ENCODE data around the gene RAMAC.
"Not testable (repeated sequence)": the region's sequence is repeated elsewhere in the genome, so short reads cannot be mapped to it uniquely, and the experiment has no call there.

The RAMAC gene

DNA sequence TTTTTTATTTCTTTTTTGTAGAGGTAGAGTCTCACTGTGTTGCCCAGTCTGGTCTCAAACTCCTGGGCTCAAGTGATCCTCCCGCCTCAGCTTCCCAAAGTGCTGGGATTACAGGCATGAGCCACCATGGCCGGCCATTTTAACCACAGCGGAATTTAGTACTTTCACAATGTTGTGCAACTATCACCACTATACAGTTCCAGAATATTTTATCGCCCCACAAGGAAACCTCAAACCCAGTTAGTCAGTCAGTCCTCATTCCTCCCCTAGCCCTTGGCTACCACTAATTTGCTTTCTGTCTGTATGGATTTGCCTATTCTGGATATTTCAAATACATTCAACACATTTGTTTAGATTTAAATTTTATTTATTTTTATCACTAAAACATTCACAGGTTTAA is 17.9 kb upstream of the RAMAC start:
- DNase-seq (ENCODE audit: low read depth, low spot score) = no peak

DNA sequence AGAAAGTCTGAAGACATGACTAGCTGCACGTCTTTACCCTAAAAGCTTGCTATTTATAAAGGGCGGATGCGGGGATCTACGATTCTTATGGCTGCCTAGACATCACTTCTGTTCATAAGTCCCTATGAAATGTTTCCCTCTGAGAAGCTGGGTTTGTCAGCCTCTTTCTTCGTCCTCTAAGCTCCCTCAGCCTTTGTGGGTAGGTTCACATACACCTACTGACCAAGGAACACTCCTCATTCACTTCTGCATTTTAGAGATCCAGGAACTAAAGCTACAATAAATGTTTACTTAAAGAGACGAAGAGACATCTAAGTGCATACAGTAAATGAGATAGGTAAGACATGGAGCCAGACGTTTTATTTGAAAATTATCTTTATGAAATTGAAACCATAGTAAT is 16.7 kb upstream of the RAMAC start:
- no peak for DNase-seq (ENCODE audit: low read depth, low spot score)

DNA sequence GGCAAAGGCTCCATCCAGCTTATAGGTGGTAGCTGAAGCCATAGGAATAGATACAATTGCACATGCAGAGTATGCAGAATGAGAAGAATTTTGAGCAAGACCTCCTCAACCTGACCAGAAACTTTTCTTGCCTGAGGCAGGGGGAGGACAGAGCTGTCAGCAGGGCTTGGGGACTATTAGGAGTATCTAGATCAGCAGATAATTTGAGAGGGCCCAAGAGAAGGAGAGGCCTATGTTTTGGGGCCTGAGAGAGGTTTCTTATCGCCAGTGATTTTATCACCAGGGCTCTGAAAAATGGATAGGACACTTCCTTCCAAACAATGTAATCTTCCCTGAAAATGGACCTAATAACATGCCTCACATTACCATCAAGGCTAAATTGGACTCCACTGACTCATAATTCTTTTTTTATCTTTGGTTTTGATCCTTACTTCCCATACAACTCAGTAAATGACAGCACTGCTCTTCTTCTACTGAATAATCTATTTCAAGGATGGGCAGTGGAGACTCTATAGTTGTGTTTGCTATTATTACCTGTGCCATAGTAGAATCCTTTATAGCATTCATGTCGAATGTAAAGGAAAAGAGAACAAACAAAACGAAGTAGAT is 15.8 kb upstream of the RAMAC start:
- DNase-seq (ENCODE audit: low read depth, low spot score) = no peak

DNA sequence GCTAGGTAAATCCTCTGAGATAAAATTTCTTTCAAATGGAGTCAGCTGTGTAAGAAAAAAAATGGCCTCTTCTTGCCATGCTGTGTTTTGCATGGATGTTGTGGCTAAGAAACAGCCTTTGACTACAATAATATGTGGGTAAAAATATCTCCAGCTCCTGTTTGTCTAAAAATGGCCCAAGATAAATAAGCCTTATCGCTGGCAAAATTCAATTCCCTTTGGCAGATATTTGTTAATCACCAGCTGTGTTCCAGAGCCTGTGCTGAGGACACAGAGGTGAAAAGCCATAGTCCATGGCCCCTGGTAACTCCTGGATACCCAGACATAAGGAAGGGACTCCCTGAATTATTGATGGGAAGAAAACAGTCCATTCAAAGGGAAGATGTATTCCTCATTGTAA is 15.3 kb upstream of the RAMAC start:
- no peak for DNase-seq (ENCODE audit: low read depth, low spot score)

DNA sequence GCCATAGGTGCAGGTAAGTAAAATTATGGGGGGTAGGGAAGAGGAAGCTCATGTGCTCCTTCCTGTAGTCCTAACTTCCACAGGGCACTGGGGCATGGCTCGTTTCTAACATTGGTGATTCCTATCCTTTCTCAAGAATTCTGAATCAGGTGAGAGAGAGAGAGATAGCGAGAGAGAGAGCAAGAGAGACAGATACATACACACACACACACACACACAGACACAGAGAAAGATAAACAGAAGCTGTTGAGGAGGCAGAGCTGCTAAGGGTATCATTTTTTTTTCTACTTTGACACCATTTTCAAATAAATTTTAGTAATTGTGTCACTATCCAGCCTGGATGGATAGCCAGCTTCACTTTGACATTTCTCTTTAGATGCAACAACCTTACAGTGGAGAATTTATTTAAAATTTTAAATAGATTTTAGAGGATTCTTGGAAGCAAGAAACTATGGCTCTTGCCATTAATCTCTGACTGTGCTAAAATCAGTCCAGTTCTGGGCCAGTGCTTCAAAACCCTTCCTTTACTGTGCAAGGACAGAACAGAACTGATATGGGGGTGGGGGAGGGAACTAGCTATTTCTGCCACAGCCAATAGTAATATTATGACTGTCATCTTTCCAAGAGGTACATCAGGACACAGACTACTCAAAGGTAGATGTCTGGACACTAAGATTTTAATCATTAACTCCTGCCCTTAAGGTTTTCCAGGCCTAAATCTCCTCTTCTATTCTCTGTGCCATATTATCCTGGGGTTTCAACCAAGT is 14.6 kb upstream of the RAMAC start:
- no peak for DNase-seq (ENCODE audit: low read depth, low spot score)

DNA sequence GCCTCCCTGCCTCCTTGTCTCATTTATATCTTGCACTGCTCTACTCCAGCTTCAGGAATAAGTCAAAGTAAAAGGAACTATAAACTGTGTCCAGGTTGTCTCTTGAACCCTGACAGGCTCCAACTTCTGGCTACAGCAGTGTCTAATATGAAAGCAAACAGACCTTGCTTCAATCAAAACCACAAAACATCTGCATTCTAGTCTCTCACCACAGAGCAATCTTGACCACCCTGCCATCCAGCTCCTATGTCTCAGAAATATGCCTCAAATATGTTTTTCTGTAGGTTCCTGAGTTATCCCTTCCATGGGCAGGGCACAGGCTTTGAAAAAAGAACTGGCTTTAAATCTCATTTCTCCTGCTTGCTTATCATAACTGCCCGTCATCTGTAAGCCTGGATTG is 13.0 kb upstream of the RAMAC start:
- no peak for DNase-seq (ENCODE audit: low read depth, low spot score)

DNA sequence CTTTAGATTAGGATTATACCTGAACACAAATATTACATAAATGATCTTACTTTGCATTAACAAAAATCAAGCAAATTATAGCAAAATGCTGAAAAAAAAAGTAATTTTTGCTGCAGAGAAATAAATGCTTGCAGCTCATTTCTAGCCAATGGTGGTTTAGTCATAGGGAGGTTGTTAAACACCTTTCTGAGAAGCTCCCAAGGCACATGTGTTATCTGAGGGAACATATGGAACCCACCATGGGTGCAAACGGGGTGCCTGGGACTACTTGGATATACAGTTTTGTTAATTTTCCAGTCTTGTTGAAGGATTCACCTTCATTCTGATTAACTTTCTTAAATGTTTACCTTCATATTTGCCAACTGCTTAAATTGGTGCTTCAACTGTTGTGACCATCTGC is 8.9 kb upstream of the RAMAC start:
- no peak for DNase-seq (ENCODE audit: low read depth, low spot score)

DNA sequence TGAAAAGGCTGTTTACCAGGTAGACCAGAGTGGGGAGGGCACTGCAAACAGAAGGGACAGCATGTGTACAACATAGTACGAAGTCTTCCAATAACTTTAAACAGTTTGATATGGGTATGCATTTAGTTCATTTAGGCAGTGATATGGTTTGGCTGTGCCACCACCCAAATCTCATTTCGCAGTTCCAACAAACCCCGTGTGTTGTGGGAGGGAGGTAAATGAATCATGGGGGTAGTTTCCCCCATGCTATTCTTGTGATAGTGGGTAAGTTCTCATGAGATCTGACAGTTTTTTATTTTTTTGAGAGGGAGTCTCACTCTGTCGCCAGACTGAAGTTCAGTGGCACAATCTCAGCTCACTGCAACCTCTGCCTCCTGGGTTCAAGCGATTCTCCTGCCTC is 7.6 kb upstream of the RAMAC start:
- DNase-seq (ENCODE audit: low read depth, low spot score) = no peak

DNA sequence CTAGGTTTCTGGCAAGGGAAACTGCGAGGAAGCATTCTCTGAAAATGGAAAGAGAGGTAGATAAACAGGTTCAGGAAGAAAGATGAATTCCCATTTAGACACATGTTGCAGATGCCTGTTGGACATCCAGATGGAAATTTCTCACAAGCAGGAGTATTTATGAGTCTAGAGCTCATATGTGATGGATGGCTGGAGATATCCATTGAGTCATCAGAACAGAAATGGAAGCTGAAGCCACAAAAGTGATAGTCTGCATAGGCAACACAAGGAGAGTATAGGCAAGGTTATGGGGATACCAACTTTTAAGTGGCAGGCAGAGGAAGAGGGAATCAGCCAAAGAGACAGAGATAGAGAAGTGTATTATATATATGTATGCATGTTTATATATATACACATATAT is 6.3 kb upstream of the RAMAC start:
- DNase-seq (ENCODE audit: low read depth, low spot score) = no peak

DNA sequence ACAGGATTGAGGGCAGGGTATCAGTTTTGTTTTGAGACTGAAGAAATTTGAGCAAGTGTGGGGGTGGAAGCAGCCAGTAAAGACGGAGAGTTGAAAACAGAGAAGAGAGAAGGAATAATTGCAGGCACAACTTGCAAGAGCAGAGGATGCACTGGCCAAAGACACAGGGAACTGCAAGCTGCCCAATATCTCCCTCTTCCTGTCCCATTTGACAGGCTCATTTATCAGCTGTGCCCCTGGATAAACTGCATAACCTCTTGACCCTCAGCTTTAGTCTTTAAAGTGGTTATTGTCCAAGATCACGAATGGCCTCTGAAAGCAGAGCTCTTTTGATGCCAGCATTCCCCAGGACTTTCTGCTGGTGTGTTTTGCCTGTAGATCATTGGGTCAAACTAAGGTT is 5.0 kb upstream of the RAMAC start:
- no peak for DNase-seq (ENCODE audit: low read depth, low spot score)

DNA sequence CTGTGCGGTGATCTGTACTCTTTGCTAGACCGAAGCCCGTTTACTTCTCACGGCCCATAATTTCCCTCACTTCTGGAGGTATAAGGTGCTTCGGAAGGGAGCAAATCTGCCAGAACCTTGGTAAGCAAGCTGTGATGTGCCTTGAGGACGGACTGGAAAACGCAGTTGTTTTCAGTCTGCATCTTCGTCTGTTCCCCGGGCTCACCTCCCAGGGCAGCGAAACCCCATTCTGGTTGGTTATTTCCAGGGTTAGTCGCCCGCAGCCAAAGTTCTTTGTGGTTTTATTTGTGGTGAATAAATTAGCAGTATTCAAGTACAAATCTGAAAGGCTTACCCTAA is 401 bp downstream of the RAMAC start:
- DNase-seq (ENCODE audit: low read depth, low spot score) = peak; percentile 3

DNA sequence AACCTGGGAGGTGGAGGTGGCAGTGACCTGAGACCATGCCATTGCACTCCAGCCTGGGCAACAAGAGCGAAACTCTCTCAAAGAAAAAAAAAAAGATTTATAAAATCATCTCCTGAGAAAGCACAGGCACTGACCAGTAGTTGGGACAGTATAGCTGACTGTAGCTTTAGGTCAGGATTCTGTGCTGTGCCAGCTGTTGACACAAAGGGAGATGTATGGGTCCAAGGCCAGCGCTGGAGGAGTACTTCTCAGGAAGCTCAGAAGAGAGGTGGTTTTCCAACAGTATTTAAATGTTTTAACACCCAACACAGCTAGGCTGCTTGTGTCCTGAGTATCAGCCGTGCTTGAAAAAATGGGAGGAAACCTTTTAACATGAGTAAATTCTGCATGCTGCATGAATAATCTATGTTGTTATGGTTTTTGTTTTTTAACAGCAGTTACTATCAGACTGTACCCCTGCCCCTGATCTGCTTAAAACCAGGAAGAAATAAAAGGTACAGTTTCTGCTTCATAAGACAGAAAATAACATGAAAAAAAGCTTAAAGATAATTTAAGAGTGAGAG is 6.5 kb downstream of the RAMAC start:
- no peak for DNase-seq (ENCODE audit: low read depth, low spot score)

DNA sequence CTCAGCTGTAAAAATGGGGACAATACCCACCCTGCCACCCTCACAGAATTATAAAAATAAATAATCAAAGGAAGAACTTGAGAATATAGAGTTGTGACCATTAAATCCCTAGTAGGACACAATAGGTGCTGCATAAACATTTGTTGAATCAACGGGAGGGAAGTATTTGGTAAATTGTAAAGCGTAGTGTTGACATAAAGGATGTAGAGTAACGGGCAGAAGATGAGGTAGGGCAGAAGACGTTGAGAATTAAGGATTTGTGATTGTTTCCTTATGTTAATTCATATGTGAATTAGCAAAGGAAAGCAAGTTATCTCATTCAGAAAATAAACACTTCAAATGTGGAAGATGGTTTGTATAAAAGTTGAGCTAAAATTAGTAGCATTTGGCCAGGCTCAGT is 7.1 kb downstream of the RAMAC start:
- DNase-seq (ENCODE audit: low read depth, low spot score) = no peak

DNA sequence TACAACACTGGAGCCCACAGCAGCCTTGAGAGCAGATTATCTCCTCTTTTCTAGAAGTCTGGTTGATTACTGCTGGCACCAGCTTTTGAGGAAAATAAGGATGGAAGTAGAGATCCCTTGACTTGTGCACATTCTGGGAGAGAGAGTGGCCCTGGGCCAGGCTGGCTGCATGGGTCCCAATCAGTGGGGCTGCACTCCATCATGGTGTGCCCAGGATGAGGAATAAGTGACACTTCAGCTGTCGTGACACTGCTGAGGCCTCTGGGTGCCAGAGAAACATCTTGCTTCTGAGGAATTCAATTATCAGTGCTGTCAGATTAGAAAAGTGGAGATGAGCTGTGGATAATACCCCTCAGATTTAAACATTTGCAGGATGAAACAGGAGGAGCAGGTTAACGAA is 9.1 kb downstream of the RAMAC start:
- no peak for DNase-seq (ENCODE audit: low read depth, low spot score)

DNA sequence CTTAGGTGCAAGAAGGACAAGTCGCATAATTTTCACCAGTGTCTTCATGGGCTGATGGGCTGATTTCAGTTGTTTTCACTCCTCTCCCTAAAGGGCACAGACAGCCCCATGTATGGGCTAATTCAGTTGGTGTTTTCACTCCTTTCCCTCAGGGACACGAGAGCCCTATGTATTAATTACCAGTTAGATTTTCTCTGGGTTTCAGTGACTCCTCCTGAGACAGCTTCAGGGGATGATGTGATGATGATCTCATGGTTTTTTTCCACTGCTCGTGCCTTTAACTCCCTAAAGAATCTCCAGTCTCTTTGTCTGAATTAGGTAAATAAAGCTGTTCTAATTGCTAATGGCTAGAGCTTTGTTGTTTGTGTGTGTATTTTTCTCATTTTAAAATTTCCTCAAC is 9.9 kb downstream of the RAMAC start:
- DNase-seq (ENCODE audit: low read depth, low spot score) = no peak

DNA sequence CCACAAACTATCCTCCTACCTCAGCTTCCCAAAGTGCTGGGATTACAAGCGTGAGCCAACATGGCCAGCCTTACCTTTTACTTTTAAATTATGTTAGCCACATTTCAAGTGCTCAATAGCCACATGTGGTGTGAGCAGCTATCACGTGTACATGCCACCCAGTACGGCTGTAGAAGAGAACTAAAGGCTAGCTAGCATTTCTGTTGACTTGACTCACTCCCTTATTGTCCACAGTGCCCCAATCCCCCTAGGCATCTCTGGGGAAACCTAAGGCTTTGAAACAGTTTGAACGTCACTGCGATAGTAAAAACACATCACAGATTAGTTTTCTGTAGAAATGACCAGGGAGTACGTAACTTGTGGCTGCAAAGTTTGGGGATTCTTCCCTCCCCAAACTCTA is 13.4 kb downstream of the RAMAC start:
- no peak for DNase-seq (ENCODE audit: low read depth, low spot score)

DNA sequence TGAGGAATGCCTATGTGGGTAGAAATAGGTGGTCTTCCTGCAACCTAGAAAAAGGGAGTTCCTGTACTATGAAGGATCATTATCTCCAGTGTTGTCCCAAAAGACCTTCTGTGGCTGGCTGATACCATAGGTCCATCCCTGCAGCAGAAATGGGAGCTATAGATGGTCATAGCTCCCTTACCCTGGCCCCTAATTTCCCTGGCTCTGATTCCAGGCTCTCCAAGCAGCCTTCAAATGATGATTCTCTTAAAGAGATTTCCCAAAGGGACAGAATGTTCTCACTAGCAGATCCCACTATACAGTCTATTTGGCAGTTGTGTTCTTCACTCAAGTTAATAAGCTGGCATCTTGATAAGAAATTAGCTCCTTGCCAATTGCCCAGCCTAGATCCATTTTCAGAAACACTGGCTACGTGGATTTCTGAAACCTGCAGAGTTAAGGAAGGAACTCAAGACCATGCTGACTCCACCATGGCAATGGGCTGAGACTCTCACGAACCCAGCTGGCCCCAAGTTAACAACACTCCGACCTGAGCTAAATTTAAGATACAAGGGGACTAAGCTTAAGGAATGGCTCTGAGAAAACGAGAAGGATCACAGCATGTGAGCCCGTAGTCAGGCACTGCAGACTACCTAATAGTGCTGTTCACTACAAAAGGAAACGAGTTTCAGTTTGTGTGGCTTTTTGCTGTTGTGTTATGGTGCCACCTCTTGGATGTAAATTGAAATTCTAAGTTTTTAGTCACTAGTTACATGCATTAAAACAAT is 14.1 kb downstream of the RAMAC start:
- peak; percentile 27 for DNase-seq (ENCODE audit: low read depth, low spot score)

DNA sequence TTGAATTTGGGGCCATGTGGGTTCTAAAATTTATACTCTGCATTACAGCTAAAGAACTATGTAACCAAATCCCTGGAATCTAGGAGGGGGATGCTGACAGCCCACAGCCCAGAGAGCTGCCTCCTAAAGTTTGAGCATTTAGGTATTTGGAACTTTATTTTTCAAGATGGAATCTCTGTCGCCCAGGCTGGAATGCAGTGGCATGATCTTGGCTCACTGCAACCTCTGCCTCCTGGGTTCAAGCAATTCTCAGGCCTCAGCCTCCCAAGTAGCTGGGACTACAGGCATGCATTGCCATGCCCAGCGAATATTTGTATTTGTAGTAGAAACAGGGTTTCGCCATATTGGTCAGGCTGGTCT is 14.6 kb downstream of the RAMAC start:
- not testable (repeated sequence) for DNase-seq (ENCODE audit: low read depth, low spot score)

DNA sequence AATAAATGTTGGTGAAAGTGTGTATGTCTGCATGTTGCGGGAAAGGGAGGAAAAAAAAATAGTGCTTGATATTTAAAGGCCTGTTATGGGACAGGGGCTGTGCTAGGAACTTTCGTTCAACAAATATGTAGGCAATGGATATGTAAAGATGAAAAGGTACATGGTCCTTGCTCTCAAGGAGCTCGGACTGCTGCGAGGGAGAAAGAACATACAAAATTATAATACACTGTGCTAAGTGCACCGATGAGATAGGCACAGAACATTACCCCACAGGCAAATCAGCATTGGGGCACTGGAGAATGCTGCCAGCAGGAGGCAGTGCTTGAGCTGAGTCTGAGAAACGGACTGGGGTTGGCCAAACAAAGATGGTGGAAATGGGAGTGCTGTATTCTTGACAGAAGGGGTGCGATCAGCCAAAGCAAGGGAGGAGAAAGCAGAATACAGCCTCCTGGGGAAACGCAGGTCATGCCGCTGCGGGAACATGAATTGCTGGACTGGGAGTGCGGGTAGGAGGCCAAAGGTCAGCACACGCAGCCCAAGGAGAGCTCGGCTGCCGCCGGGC is 24.8 kb downstream of the RAMAC start:
- DNase-seq (ENCODE audit: low read depth, low spot score) = no peak

DNA sequence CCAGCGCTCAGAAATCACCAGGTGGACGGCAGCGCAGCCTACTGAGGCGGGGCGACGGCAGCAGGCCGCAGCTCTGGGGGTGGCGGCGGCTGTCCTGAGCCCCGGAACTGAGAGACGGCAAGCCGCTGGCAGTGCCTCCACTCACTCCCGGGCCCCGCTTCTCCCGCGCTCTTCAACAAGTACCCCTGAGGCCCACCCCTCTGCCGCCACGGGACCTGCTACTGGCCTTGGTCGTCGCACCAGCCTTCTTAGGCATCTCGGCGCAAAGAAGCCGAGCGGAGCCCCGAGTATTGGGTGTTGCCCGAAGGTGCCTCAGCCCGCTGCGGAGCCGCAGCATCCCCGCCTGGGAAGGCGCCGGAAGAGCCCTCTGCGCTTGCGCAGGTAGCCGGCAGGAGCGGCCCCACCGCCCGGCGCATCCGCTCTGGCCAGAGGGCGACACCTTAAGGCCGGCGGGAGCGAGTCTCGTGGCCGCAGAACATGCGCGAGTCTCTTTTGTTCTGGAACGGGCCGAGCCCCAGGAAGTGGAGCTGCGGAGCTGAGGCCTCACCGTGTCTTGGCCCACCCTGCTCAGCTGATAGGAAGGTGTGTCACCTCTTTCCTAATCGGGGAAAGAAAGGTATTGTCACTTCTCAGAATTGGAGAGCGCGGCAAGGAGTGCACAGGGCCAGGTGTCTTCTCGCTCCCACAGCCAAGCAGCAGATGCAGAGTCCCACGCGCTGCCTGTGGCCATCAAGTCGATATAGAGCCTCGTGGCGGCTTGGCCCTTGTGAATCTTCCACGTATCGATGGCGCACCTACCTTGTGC is 25.5 kb downstream of the RAMAC start, which contains the start of gene C15orf40:
C15orf40 (minus strand) TSS at position 369 of the 805 bp plus-strand sequence; CDS start at position 337, 32 bp downstream.
- DNase-seq (ENCODE audit: low read depth, low spot score) = peak; percentile 65

DNA sequence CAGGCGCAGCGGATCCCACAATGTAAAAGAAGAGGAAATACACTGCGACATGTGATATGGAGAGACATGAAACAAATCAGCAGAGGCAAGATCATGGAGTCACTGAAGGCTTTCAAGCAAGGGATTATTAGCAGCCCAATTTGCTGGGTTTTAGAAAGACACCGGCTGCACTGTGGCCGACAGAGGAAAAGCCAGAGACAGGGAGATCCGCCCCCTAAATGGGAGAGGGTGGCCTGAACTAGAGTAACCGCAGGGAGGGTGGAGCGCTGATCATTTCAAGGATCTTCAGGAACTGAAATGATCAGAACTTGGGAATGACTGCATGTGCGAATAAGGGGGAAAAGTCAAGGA is 26.0 kb downstream of the RAMAC start:
- no peak for DNase-seq (ENCODE audit: low read depth, low spot score)

DNA sequence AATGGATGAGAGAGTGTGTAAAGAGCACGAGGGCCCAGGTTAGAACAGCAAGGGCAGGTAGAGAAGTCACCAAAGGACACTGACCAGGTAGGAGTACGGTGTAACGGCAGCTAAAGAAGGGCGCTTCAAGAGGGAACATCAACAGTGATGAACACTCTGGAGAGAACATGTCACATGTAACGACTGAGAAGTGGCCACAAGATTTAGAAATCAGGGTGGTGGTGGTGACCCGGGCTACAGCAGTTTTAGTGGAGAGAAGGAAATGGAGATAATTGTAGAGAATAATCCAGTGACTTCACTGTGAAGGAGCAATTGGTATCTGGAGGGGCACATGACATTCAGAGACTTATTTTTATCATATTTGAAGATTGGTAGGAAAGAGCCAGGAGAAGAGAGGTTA is 26.6 kb downstream of the RAMAC start:
- no peak for DNase-seq (ENCODE audit: low read depth, low spot score)

All from brain pericyte (primary cell).